ENCODE measurements around the gene RORC.

- TF ChIP-seq POLR2A (IDR thresholded peaks at IDR 0.05) (no peak), CTCF (IDR thresholded peaks at IDR 0.05) (no peak)
Measured at GRCh38 chr1:151834239-151834638, 2.6 kb upstream of the RORC start.

All from sigmoid colon (tissue), 3 donors.